ENCODE results near the gene KLHL2. TPM values are rescaled to one million over a fixed set of nuclear protein-coding genes. Genes with fewer than 3 reads are reported as not detected.

KLHL2 gene
- total RNA-seq, 4 donors from 2014 or later: 23.1 to 42.6 (median 32.4) TPM

GRCh38 chr4:165368567-165368966, 161.2 kb downstream of the KLHL2 start:
- TF ChIP-seq CTCF (IDR thresholded peaks at IDR 0.05): no peak
- DNase-seq (ENCODE audit: low spot score) (no peak), ATAC-seq (ENCODE audit: low FRiP score) (no peak)

GRCh38 chr4:165369522-165369921, 162.2 kb downstream of the KLHL2 start:
- DNase-seq (ENCODE audit: low spot score) (no peak), ATAC-seq (ENCODE audit: low FRiP score) (no peak)
- no peak for TF ChIP-seq CTCF (IDR thresholded peaks at IDR 0.05)

GRCh38 chr4:165370530-165370929, 163.2 kb downstream of the KLHL2 start:
- TF ChIP-seq CTCF (IDR thresholded peaks at IDR 0.05): no peak
- ATAC-seq (ENCODE audit: low FRiP score) (no peak), DNase-seq (ENCODE audit: low spot score) (no peak)

Small RNAs within 50 kb of the gene (small RNA-seq; reads per million reads assigned to genes)
- not detected for gene RNU4-87P

Other genes with a start within 250 kb of the KLHL2 start
- gene TRIM61, start 229.9 kb upstream of the KLHL2 start, total RNA-seq: 1 to 10 TPM in 1 of 4 donors, under 1 TPM in 2, not detected in 1; 0.93 to 1.4 (median 0.94) TPM
- gene TRIM60, start 175.6 kb upstream of the KLHL2 start, total RNA-seq: not detected
- gene TRIM75, start 153.7 kb upstream of the KLHL2 start, total RNA-seq: not detected
- gene TMEM192, start 94.7 kb upstream of the KLHL2 start, total RNA-seq: 10 to 100 TPM; 14.8 to 22.8 (median 15.7) TPM
- gene MSMO1, start 120.1 kb downstream of the KLHL2 start, total RNA-seq: 10 to 100 TPM; 13.2 to 45.2 (median 19.3) TPM
- 100 to 1,000 TPM; 102 to 224 (median 135) TPM for gene CPE, start 171.4 kb downstream of the KLHL2 start, total RNA-seq